ENCODE results near the gene NKAIN2.

The NKAIN2 gene

DNA sequence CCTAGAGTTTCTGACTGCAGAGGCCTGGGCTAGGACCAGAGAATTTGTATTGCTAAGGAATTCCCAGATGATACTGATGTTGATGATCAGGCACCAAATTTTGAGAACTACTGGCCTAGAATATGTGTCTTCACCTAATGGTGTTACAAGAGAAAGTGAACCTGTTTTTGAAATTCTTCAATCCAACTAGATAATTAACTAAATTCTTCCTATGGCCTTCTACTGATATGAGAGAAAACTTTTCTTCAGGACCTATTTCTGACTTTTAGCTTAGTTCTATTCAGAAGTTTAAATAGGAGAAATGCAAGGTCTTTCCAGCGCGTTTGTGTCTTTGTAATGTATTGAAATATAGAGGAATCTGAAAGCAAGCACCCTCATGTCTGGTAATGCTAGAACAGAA is 7.3 kb downstream of the NKAIN2 start:
- in situ Hi-C loops (cut with HindIII; ENCODE audit: low sequenced_read_pairs), result no loop called here
- no peak for TF ChIP-seq CTCF (IDR thresholded peaks at IDR 0.05; ENCODE audit: low read depth, low read length, missing control alignments)
- no peak overlapping the region for H3K4me3 ChIP-seq (ENCODE audit: low read depth, low read length)
- no peak for DNase-seq (ENCODE audit: low read depth)

GRCh38 chr6:123811378-123811777 is 7.7 kb downstream of the NKAIN2 start:
- no peak overlapping the region for H3K4me3 ChIP-seq (ENCODE audit: low read depth, low read length)
- no peak for DNase-seq (ENCODE audit: low read depth)
- in situ Hi-C loops (cut with HindIII; ENCODE audit: low sequenced_read_pairs), result no loop called here
- TF ChIP-seq CTCF (IDR thresholded peaks at IDR 0.05; ENCODE audit: low read depth, low read length, missing control alignments), result no peak

DNA sequence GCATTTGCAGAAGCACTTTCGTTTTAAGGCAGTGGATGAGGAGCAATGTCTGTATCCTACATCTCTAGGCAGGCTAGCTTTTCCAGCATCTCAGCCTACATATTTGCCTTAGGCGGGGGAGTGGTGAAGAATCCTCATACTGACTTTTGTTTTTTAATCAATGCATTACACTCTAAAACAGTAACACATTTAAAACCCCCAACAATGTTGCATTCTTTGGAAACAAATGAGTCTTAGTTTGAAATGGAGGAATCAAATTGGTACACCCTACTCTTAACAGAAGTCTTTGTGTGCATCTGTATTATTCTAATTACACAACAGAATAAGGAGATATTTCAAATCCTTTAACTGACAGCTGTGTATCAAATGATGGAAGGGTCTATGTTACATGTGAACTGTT is 9.0 kb downstream of the NKAIN2 start:
- TF ChIP-seq CTCF (IDR thresholded peaks at IDR 0.05; ENCODE audit: low read depth, low read length, missing control alignments), result no peak
- H3K4me3 ChIP-seq (ENCODE audit: low read depth, low read length), result no peak overlapping the region
- in situ Hi-C loops (cut with HindIII; ENCODE audit: low sequenced_read_pairs), result no loop called here
- DNase-seq (ENCODE audit: low read depth), result no peak

DNA sequence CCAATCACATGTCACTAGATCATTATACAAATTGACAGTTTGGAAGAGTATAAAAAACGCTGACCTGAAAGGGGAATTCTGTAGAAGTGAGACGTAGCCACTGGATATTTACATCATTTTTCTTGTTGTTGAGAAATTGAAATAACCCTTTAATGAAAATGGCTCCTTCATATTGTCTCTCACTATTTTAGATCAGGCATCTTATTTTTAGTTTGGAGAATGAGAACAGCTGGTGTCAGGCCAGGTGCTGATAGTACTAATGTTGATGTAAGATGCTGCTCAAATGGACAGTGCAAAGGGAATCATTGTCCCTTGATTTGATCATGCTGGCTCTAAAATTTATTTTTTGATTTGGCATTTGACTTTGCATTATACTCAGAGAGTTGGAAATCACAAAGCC is 17.4 kb downstream of the NKAIN2 start:
- in situ Hi-C loops (cut with HindIII; ENCODE audit: low sequenced_read_pairs), result no loop called here
- no peak for DNase-seq (ENCODE audit: low read depth)
- no peak overlapping the region for H3K4me3 ChIP-seq (ENCODE audit: low read depth, low read length)
- TF ChIP-seq CTCF (IDR thresholded peaks at IDR 0.05; ENCODE audit: low read depth, low read length, missing control alignments), result no peak

DNA sequence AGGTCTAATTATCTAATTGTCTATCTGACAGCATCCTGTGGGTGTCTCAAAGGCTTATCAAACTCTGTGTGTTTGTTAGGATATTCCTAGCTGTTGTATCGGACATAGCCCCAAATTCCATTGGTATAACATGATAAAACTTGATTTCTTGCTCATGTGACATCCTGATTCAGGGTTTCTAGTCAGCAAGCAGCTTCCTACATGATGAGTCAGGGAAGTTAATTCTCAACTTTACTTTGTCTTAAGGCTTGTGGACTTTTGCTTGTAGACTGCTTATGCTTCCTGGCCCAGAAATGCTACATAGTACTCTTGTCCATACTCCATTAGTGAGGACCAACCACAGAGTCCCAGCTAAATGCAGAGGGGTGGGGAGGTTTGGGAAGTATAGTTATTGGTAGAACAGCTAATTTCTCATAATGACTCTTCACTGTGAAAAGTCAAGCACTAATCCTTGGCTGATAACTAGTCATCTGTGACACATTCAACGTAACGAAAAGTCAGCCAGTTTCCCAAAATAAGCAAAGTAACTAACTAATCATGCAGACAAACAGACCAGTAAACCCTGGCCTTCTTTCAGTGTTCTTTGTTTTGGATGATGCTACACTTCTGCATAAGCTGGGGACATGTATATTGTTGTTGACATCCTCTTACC is 25.8 kb downstream of the NKAIN2 start:
- peak; percentile 31 for DNase-seq (ENCODE audit: low read depth)
- no peak for TF ChIP-seq CTCF (IDR thresholded peaks at IDR 0.05; ENCODE audit: low read depth, low read length, missing control alignments)
- in situ Hi-C loops (cut with HindIII; ENCODE audit: low sequenced_read_pairs), result no loop called here
- H3K4me3 ChIP-seq (ENCODE audit: low read depth, low read length), result no peak overlapping the region

DNA sequence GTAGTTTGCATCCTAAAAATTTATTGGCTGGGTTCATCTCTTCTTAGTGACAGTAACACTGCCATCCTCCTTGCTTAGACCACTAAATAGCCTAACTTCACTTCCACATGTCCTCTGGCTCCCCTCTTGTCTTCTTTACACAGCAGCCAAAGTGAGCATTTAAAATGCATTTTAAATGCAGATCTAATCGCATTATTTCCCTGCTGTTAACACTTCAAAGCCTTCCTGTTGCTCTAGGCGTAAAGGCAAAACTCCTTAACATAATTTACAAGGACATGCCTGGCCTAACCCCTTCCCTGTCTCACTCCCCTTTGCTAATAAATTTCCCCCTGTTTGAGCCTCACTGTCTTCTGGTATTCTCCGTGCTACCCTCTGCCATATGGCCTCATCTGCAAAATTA is 26.5 kb downstream of the NKAIN2 start:
- DNase-seq (ENCODE audit: low read depth), result no peak
- TF ChIP-seq CTCF (IDR thresholded peaks at IDR 0.05; ENCODE audit: low read depth, low read length, missing control alignments), result no peak
- H3K4me3 ChIP-seq (ENCODE audit: low read depth, low read length), result no peak overlapping the region
- in situ Hi-C loops (cut with HindIII; ENCODE audit: low sequenced_read_pairs), result no loop called here
